22Rv1 (cell line): ENCODE data around the gene PRR7.

Experiments
- H3K27ac ChIP-seq: fragments of 450-650 bp; 2 replicates; pipeline ENCODE4 v1.5.1; 2017
- ZFX ChIP-seq: fragments of 450-650 bp; IDR thresholded peaks from 2 replicates; pipeline ENCODE4 v1.6.1; 2017; ENCODE audit warnings: antibody characterized with exemption, borderline replicate concordance
- TF ChIP-seq, protein P1 (sequence below): fragments of 450-650 bp; IDR thresholded peaks from 2 replicates; pipeline ENCODE4 v1.5.1; 2017; ENCODE audit warnings: mild to moderate bottlenecking

Gene PRR7

DNA sequence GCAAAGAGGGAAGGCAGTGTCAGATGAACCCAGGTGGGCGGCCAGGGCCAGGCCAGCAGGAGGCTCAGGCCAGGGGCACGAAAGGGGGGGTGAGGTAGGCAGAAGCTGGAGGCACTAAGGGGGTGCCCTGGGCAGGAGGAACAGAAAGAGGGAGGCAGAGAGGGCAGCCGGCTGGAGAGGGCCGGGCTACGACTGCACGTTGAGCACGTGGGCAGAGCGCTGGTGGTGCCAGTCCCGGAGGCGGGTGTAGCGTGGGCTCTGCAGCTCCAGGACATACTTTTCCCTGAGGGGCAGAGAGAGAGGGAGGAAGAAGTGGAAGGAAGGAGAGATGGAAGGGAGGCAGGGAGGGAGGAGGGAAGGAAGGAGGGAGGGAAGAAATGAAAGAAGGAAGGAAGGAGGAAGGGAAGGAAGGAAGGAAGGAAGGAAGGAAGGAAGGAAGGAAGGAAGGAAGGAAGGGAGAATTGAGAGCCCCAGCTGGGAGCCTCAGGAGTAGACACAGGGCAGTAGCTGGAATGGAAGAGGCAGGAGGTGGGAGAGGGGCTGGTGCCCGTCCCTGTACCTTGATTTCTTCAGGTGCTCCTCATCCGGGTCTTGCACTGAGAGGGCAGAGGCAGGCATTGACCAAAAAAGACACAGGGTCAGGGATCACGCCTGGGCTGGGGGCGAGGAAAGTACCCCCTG lies 43.8 kb downstream of the PRR7 start:
- no peak for TF ChIP-seq ZFX
- TF ChIP-seq, protein P1, sequence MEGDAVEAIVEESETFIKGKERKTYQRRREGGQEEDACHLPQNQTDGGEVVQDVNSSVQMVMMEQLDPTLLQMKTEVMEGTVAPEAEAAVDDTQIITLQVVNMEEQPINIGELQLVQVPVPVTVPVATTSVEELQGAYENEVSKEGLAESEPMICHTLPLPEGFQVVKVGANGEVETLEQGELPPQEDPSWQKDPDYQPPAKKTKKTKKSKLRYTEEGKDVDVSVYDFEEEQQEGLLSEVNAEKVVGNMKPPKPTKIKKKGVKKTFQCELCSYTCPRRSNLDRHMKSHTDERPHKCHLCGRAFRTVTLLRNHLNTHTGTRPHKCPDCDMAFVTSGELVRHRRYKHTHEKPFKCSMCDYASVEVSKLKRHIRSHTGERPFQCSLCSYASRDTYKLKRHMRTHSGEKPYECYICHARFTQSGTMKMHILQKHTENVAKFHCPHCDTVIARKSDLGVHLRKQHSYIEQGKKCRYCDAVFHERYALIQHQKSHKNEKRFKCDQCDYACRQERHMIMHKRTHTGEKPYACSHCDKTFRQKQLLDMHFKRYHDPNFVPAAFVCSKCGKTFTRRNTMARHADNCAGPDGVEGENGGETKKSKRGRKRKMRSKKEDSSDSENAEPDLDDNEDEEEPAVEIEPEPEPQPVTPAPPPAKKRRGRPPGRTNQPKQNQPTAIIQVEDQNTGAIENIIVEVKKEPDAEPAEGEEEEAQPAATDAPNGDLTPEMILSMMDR, result no peak
- no peak overlapping the region for H3K27ac ChIP-seq

DNA sequence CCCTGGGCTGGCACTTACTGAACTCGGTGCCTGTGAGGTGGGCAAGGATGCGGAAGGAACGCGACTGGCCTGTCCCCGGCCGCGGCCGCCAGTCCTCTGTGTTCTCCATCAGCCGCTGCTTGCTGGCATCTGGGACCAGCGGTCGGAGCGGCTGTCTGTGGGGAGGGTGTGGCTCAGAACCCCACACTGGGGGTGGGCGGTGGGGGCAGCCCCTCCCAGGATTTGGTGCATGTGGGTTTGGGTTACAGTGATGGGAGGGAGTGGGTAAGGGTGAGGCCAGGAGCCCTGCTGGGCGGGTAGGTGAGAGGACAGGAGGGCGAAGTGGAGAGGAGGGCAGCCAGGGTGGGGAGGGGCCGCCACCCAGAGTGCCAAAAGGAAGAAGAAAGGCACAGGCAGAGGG lies 44.4 kb downstream of the PRR7 start:
- no peak for TF ChIP-seq ZFX
- TF ChIP-seq, protein P1, result no peak
- no peak overlapping the region for H3K27ac ChIP-seq

DNA sequence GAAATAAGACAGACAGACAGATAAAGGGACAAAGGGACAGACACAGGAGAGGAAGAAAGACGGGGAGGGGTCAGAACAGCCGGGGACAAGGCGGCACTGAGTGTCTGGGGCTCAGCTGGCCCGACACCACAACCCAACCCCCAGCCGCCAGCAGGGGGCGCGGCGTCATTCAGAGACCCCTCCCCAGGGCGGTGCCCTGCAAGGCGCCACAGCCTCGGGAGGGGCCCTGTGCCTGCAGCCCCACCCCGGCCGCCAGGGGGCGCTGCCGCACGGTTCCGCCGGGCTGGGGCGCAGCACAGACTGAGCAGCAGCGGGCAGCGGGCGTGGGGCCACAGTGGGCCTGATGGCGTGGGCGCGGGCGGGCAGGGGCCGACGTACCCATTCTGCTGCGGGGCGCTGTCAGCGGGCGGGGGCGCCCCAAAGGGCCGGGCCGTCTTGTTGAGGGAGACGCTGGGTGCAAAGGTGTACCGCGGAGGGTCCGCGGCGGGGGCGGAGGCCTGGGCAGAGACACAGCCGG lies 44.9 kb downstream of the PRR7 start:
- H3K27ac ChIP-seq, result no peak overlapping the region
- TF ChIP-seq, protein P1, result peak; percentile 98
- TF ChIP-seq ZFX, result no peak

DNA sequence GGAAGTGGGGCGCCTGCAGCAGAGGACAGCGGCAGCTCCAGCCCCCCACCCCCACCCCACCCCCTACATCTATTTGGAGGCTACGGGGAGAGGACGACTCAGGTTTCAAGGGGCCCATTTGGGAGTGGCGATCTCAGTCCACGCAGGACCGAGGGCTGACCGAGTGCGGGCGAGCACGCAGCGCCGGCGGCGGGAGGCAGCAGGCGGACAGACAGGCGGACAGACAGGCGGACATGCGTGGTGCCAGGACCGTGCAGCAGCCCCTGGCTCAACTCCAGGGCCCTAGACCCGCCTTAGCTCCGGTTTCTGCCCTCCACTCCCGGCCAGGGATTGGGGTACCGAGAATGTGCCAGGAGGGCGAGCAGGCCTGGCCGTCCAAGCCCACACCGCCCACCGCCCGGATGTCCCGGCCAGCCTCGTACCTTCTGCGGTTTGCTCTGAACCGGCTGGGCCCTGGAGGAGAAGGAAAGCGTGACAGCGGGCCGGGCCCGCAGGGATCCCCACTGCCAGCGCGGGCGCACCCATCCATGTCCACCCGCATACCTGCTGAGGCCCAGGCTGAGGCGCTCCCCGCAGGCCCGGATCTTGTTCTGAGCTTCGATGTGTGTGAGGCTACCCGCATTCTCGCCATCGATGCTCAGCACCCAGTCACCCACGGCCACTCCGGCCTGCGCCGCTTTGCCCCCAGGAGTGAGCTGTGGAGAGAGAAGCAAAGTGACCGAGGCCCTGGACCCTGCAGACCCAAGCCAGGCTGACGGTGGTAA lies 45.6 kb downstream of the PRR7 start:
- TF ChIP-seq ZFX, result no peak
- TF ChIP-seq, protein P1, result no peak
- no peak overlapping the region for H3K27ac ChIP-seq

DNA sequence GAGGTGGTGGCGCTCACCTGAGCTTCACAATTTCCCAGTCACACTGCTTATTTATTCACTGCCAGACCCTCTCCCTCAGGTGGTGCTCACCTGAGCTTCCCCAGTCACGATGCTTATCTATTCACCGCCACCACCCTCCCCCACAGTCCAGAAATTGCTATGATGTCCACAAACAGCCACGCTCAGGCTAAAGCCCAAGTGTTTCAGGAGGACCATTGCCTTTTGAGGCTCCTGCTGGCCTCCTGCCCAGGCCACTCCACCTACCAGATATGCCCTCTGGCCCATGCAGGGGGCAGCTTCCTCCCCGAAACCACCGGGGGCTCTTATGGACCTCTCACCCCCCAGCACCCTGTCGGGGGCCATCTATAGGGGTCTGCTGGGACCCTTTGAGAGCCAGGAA lies 46.2 kb downstream of the PRR7 start:
- H3K27ac ChIP-seq, result peak overlapping the region; percentile 4; the same call in 1 of the 2 replicates
- TF ChIP-seq, protein P1, result no peak
- TF ChIP-seq ZFX, result no peak

DNA sequence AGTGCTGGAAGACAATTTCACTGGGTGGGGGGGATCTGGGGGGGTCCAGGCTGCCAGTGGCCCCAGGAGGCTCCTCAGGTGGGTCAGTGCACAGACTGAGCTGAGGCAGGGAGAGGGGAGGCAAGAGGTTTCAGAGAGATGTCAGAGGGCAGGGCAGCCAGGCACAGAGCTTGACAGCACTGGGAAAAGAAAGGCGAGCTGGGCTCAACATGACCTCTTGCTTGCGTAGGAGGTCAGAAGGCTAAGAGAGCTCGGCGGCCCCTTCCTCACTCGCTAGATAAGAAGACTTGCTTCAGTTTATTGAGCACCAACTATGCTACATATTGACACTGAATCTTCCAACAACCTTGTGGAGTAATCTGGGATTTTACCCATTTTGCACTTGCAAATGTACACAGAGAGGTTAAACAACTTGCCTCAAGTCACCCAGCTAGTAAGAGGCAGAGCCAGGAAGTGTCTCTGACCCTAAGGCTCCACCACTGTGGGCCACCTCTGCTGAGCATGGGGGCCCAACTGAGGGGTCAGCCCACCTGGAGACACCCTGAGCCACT lies 47.3 kb downstream of the PRR7 start:
- no peak for TF ChIP-seq ZFX
- TF ChIP-seq, protein P1, result no peak

More for the DNA sequence above, 47.3 kb downstream of the PRR7 start:
- H3K27ac ChIP-seq, result peak overlapping the region; percentile 4; the same call in 1 of the 2 replicates
